OCI-LY7 (cell line): ENCODE results near the gene EXOC6B. TPM values are rescaled to one million over a fixed set of nuclear protein-coding genes. Genes with fewer than 3 reads are reported as not detected.

Experiments used
- BruUV-seq: library from RNA; stranded (reverse); fragments of 400-500 nt; replicated peaks from 2 replicates; lab custom pipeline; 2021; lab: Mats Ljungman, UMichigan
- CTCF ChIA-PET: fragments of 300-600 bp; sonication (Branson Sonifier 250); formaldehyde crosslinking; loops from one replicate; lab custom pipeline; 2022; ENCODE audit warnings: antibody characterized with exemption; ENCODE audit not compliant: unreplicated experiment; lab: Charles Lee
- POLR2A ChIA-PET: fragments of 300-600 bp; sonication (Branson Sonifier 250); formaldehyde crosslinking; loops from one replicate; lab custom pipeline; 2022; ENCODE audit warnings: antibody characterized with exemption; lab: Charles Lee
- DNase-seq: peaks from one replicate; pipeline ENCODE4 v3.0.0-alpha.2; 2015; ENCODE audit warnings: low spot score
- H2AFZ ChIP-seq: fragments of 200-600 bp; sonication (generic), shearing (Covaris generic); 2 replicates; pipeline ENCODE4 v1.6.1; 2014; ENCODE audit warnings: mild to moderate bottlenecking, antibody characterized with exemption, low read length, moderate library complexity
- H3K27ac ChIP-seq: fragments of 200-600 bp; sonication (generic); 2 replicates; pipeline ENCODE4 v1.5.1; 2014; ENCODE audit warnings: mixed run types, low read depth, mild to moderate bottlenecking, moderate library complexity, low read length, inconsistent platforms; ENCODE audit not compliant: poor library complexity, severe bottlenecking
- H3K36me3 ChIP-seq: fragments of 200-600 bp; sonication (generic); 2 replicates; pipeline ENCODE4 v1.6.1; 2014; ENCODE audit warnings: mild to moderate bottlenecking, antibody characterized with exemption, low read length, moderate library complexity, mixed read lengths; ENCODE audit not compliant: insufficient read depth
- H3K4me1 ChIP-seq: fragments of 200-600 bp; sonication (generic); 2 replicates; pipeline ENCODE4 v1.5.1; 2014; ENCODE audit warnings: mild to moderate bottlenecking, low read length; ENCODE audit not compliant: insufficient read depth, poor library complexity, severe bottlenecking
- H3K4me2 ChIP-seq: fragments of 200-600 bp; sonication (generic); 2 replicates; pipeline ENCODE4 v1.6.1; 2014; ENCODE audit warnings: mild to moderate bottlenecking, low read length
- H3K4me3 ChIP-seq: fragments of 200-600 bp; sonication (generic); 2 replicates; pipeline ENCODE4 v1.5.1; 2014; ENCODE audit warnings: mild to moderate bottlenecking, low read depth, low read length; ENCODE audit not compliant: poor library complexity, severe bottlenecking
- H3K79me2 ChIP-seq: fragments of 200-600 bp; sonication (generic); 2 replicates; pipeline ENCODE4 v1.6.1; 2016; ENCODE audit warnings: low read depth, mild to moderate bottlenecking, low read length, moderate library complexity, mixed read lengths; ENCODE audit not compliant: insufficient read depth
- H3K9me2 ChIP-seq: fragments of 200-600 bp; sonication (generic); 2 replicates; pipeline ENCODE4 v1.6.1; 2016; ENCODE audit warnings: mild to moderate bottlenecking, low read length, mixed read lengths; ENCODE audit not compliant: insufficient read depth
- H3K9me3 ChIP-seq: fragments of 200-600 bp; sonication (generic); 2 replicates; pipeline ENCODE4 v1.6.1; 2014; ENCODE audit warnings: mild to moderate bottlenecking, mixed run types, low read length, mixed read lengths
- H4K20me1 ChIP-seq: fragments of 200-600 bp; sonication (generic); 2 replicates; pipeline ENCODE4 v1.6.1; 2014; ENCODE audit warnings: mild to moderate bottlenecking, antibody characterized with exemption, low read length, moderate library complexity, mixed read lengths; ENCODE audit not compliant: insufficient read depth
- EZH2phosphoT487 ChIP-seq: fragments of 200-600 bp; sonication (generic); IDR thresholded peaks from 2 replicates; pipeline ENCODE4 v1.6.1; 2018; ENCODE audit warnings: low read depth, borderline replicate concordance, mild to moderate bottlenecking, mixed run types, antibody characterized with exemption, low read length, moderate library complexity, mixed read lengths
- intact Hi-C: fragments of 100-400 bp; cut with micrococcal nuclease; formaldehyde crosslinking; loops from one replicate; pipeline ENCODE4 v1.10.0; 2022; ENCODE audit not compliant: unreplicated experiment
- total RNA-seq, 2 experiments: library from RNA; depleted of rRNA in 1 of 2; stranded (reverse); fragments of >200 nt in 1 of 2; shearing (Covaris generic) in 1 of 2; gene quantifications; 2 replicates each; pipeline ENCODE4 v1.2.3, GENCODE V29; 2014 to 2022
- TF ChIP-seq, protein P1 (sequence below): fragments of 200-600 bp; sonication (generic); conservative IDR thresholded peaks from 2 replicates; pipeline ENCODE4 v1.5.1; 2014; ENCODE audit warnings: mild to moderate bottlenecking, antibody characterized with exemption, low read length, moderate library complexity, mixed read lengths

The EXOC6B gene
- total RNA-seq, 2 experiments from 2014 or later = 5.1 TPM; not detected in 1

DNA sequence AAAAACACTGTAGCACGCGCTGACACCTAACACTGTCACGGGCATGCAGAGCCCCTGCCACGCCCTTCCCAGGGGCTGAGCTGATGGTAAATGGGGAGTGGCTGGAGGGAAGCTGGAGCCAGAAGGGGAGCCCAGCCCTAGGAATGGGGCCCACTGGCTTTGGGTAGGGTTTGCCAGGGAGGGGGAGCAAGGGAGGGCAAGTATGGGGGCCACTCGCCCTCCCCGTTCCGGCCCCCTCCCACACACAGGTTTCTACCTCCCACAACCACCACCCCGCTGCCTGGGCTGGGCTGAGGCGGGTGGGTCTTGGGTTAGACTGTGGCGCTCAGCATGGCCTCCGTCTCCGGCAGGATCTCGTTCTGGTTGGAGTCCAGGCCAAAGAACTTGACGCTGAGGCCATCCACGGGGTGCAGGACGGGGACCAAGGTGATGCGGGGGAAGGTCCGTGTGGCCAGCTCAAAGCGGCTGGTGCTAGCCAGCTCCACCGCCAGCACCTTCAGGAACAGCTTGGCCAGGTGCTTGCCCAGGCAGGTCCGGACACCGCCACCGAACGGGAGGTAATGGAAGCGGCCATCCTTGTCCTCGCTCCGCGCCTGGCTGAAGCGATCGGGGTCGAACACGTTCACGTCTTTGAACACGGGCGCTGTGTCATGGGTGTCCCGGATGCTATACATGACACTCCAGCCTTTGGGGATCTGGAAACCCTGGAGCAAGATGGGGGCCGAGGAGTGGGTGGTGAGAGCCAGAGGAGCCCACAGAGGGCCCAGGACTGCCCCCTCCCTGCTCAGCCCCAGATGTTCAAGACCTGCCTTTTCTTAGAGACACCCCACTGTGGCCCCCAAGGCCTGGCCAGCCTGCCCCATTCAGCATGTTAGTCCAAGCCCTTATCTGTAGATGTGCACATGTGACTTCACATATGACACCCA, 693.7 kb downstream of the EXOC6B start:
- H3K27ac ChIP-seq = no peak overlapping the region
- no peak overlapping the region for H2AFZ ChIP-seq
- no peaks in the 10 kb centered on the region for H3K9me3 ChIP-seq
- intact Hi-C loops = no loop called here
- DNase-seq = no peak
- H3K4me1 ChIP-seq = no peaks in the 10 kb centered on the region
- H3K79me2 ChIP-seq = no peaks in the 10 kb centered on the region
- H3K4me3 ChIP-seq = no peak overlapping the region
- no peak for TF ChIP-seq EZH2phosphoT487
- TF ChIP-seq, protein P1, sequence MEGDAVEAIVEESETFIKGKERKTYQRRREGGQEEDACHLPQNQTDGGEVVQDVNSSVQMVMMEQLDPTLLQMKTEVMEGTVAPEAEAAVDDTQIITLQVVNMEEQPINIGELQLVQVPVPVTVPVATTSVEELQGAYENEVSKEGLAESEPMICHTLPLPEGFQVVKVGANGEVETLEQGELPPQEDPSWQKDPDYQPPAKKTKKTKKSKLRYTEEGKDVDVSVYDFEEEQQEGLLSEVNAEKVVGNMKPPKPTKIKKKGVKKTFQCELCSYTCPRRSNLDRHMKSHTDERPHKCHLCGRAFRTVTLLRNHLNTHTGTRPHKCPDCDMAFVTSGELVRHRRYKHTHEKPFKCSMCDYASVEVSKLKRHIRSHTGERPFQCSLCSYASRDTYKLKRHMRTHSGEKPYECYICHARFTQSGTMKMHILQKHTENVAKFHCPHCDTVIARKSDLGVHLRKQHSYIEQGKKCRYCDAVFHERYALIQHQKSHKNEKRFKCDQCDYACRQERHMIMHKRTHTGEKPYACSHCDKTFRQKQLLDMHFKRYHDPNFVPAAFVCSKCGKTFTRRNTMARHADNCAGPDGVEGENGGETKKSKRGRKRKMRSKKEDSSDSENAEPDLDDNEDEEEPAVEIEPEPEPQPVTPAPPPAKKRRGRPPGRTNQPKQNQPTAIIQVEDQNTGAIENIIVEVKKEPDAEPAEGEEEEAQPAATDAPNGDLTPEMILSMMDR = no peak
- H3K36me3 ChIP-seq = no peaks in the 10 kb centered on the region
- CTCF ChIA-PET = no interaction called here
- H3K4me2 ChIP-seq = no peak overlapping the region
- H4K20me1 ChIP-seq = no peaks in the 10 kb centered on the region
- H3K9me2 ChIP-seq = no peaks in the 10 kb centered on the region
- POLR2A ChIA-PET = interaction anchor here (0.9 kb wide), 1 partner anchor 12 kb away, joined by 3 read pairs; no protein-coding TSS in a partner anchor
- BruUV-seq = no TSS peak

DNA sequence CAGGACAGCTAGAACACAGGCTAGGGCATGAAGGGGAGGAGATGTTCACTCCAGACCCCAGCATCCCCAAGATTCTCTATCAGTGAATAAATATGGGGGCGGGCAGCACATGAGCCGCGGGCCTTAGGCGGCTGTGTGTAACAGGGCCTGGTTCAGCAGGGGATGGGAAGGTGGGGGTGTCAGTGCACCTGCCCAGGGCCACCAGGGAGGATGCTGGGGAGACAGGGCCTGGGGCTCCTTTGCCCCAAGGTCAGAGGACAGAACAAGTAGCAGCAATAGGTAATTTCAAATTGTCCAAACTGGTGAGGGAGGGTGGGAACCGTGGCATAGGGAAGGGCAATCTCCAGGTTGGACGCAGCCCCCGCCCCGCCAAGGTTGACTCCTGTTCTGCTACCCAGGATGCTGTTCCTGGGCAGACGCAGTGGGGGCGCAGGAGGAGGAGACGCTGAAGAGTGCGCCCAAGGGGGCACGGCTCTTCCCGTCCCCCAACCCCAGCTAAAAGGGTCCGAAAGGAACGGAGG, 694.4 kb downstream of the EXOC6B start:
- no TSS peak for BruUV-seq
- H3K27ac ChIP-seq = no peak overlapping the region
- H3K4me1 ChIP-seq = no peaks in the 10 kb centered on the region
- intact Hi-C loops = no loop called here
- DNase-seq = no peak
- H3K4me2 ChIP-seq = no peak overlapping the region
- POLR2A ChIA-PET = no interaction called here
- H4K20me1 ChIP-seq = no peaks in the 10 kb centered on the region
- no peaks in the 10 kb centered on the region for H3K9me3 ChIP-seq
- TF ChIP-seq, protein P1 = no peak
- no peak for TF ChIP-seq EZH2phosphoT487
- no peak overlapping the region for H2AFZ ChIP-seq
- H3K9me2 ChIP-seq = no peaks in the 10 kb centered on the region
- H3K79me2 ChIP-seq = no peaks in the 10 kb centered on the region
- no peaks in the 10 kb centered on the region for H3K36me3 ChIP-seq
- H3K4me3 ChIP-seq = no peak overlapping the region
- CTCF ChIA-PET = no interaction called here
